ENCODE measurements around the gene CNOT3. TPM values are rescaled to one million over a fixed set of nuclear protein-coding genes. Genes with fewer than 3 reads are reported as not detected.
A peak's percentile ranks its signal among the peaks of the same experiment; 100 is the strongest.

Gene CNOT3
- total and polyA plus RNA-seq, 12 donors = 8.3 to 82.3 (median 47.1) TPM

GRCh38 chr19:54141356-54141755 is 3.8 kb downstream of the CNOT3 start:
- Histone ChIP-seq H3K27ac (no peak overlapping the region), H3K9me3 (replicated peaks in 1 of 3) (no peaks in the 10 kb centered on the region), H3K4me1 (replicated peaks in 1 of 2) (peaks cover 15 to 31% of the 10 kb centered on the region in 2 donors), H3K36me3 (replicated peaks in 1 of 2) (peaks cover 0 to 40% of the 10 kb centered on the region in 2 donors), H3K4me3 (no peak overlapping the region), H3K27me3 (no peaks in the 10 kb centered on the region)
- no peak for DNase-seq
- 90 to 95% (median 95%) methylated on average over 3 of the region's 3 CpGs for WGBS, 4 donors
- intact Hi-C loops (cut with DNase I) = no loop called here
- TF ChIP-seq CTCF (IDR thresholded peaks at IDR 0.05) (no peak), POLR2A (IDR thresholded peaks at IDR 0.05) (no peak)

GRCh38 chr19:54142166-54142780 is 4.7 kb downstream of the CNOT3 start:
- Histone ChIP-seq H3K27me3 (no peaks in the 10 kb centered on the region), H3K4me3 (no peak overlapping the region), H3K9me3 (replicated peaks in 1 of 3) (no peaks in the 10 kb centered on the region), H3K27ac (no peak overlapping the region), H3K36me3 (replicated peaks in 1 of 2) (peaks cover 0 to 49% of the 10 kb centered on the region in 2 donors), H3K4me1 (replicated peaks in 1 of 2) (peaks cover 10 to 28% of the 10 kb centered on the region in 2 donors)
- no peak for TF ChIP-seq POLR2A (IDR thresholded peaks at IDR 0.05)
- TF ChIP-seq CTCF (IDR thresholded peaks at IDR 0.05) = no peak
- intact Hi-C loops (cut with DNase I) = no loop called here
- 83 to 92% (median 85%) methylated on average over 7 of the region's 7 CpGs for WGBS, 4 donors
- DNase-seq = no peak

GRCh38 chr19:54145541-54146158 is 8.1 kb downstream of the CNOT3 start:
- H3K27ac ChIP-seq = peak overlapping the region in 2 of 5 donors; percentile 44 to 66
- 69 to 80% (median 73%) methylated on average over 19 to 28 of the region's 28 CpGs for WGBS, 4 donors
- H3K27me3 ChIP-seq = no peaks in the 10 kb centered on the region
- TF ChIP-seq POLR2A (IDR thresholded peaks at IDR 0.05) (no peak), CTCF (IDR thresholded peaks at IDR 0.05) (no peak)
- intact Hi-C loops (cut with DNase I) = no loop called here
- H3K9me3 ChIP-seq (replicated peaks in 1 of 3) = no peaks in the 10 kb centered on the region
- H3K4me1 ChIP-seq (replicated peaks in 1 of 2) = peaks cover 0 to 6% of the 10 kb centered on the region in 2 donors
- H3K4me3 ChIP-seq = no peak overlapping the region
- H3K36me3 ChIP-seq (replicated peaks in 1 of 2) = peaks cover 0 to 83% of the 10 kb centered on the region in 2 donors
- peak in 3 of 7 donors; percentile 59 to 73 (median 64) for DNase-seq

GRCh38 chr19:54147676-54148075 is 10.1 kb downstream of the CNOT3 start:
- intact Hi-C loops (cut with DNase I) = no loop called here

More at GRCh38 chr19:54147676-54148075, 10.1 kb downstream of the CNOT3 start:
- Histone ChIP-seq H3K27me3 (no peaks in the 10 kb centered on the region), H3K9me3 (replicated peaks in 1 of 3) (no peaks in the 10 kb centered on the region), H3K4me3 (no peak overlapping the region), H3K36me3 (replicated peaks in 1 of 2) (peaks cover 0 to 100% of the 10 kb centered on the region in 2 donors), H3K27ac (peak overlapping the region in 1 of 5 donors; percentile 49), H3K4me1 (replicated peaks in 1 of 2) (no peaks in the 10 kb centered on the region)
- 67 to 93% (median 77%) methylated on average over 3 of the region's 3 CpGs for WGBS, 4 donors
- DNase-seq = no peak
- TF ChIP-seq POLR2A (IDR thresholded peaks at IDR 0.05) (no peak), CTCF (IDR thresholded peaks at IDR 0.05) (no peak)

Data from adrenal gland (tissue), 12 donors.